DOHH2 (cell line): ENCODE results near the gene SOWAHA.

ENCODE experiments used
- H3F3A ChIP-seq: fragments of 200-600 bp; sonication (generic), shearing (Covaris generic); 2 replicates; pipeline ENCODE4 v1.6.0; 2016; ENCODE audit warnings: antibody characterized with exemption, mild to moderate bottlenecking; ENCODE audit not compliant: control insufficient read depth, insufficient read depth
- H3K27ac ChIP-seq: fragments of 200-600 bp; sonication (generic); 2 replicates; pipeline ENCODE4 v1.5.1; 2014; ENCODE audit warnings: low read depth, mild to moderate bottlenecking, low read length, moderate library complexity
- H3K27me3 ChIP-seq: fragments of 200-600 bp; sonication (generic); 2 replicates; pipeline ENCODE4 v1.6.1; 2014; ENCODE audit warnings: mild to moderate bottlenecking, low read length, mixed read lengths; ENCODE audit not compliant: control insufficient read depth
- H3K36me3 ChIP-seq: fragments of 200-600 bp; sonication (generic); 2 replicates; pipeline ENCODE4 v1.6.1; 2014; ENCODE audit warnings: mild to moderate bottlenecking, low read length, moderate library complexity, mixed read lengths; ENCODE audit not compliant: control insufficient read depth
- H3K4me1 ChIP-seq: fragments of 200-600 bp; sonication (generic); 2 replicates; pipeline ENCODE4 v1.6.1; 2014; ENCODE audit warnings: mild to moderate bottlenecking, low read length, mixed read lengths; ENCODE audit not compliant: control insufficient read depth
- H3K4me2 ChIP-seq: fragments of 200-600 bp; sonication (generic); 2 replicates; pipeline ENCODE4 v1.6.0; 2014; ENCODE audit warnings: mild to moderate bottlenecking, low read length, moderate library complexity
- H3K4me3 ChIP-seq: fragments of 200-600 bp; sonication (generic); 2 replicates; pipeline ENCODE4 v1.5.1; 2014; ENCODE audit warnings: mild to moderate bottlenecking, low read length, mixed read lengths
- H3K79me2 ChIP-seq: fragments of 200-600 bp; sonication (generic); 2 replicates; pipeline ENCODE4 v1.6.1; 2014; ENCODE audit warnings: mild to moderate bottlenecking, low read length, mixed read lengths; ENCODE audit not compliant: control insufficient read depth
- H3K9me2 ChIP-seq: fragments of 200-600 bp; sonication (generic); replicated peaks from 2 replicates; pipeline ENCODE4 v1.6.1; 2014; ENCODE audit warnings: mild to moderate bottlenecking, low read length, mixed read lengths; ENCODE audit not compliant: control insufficient read depth
- H3K9me3 ChIP-seq: fragments of 200-600 bp; sonication (generic); 2 replicates; pipeline ENCODE4 v1.6.1; 2014; ENCODE audit warnings: antibody characterized with exemption, low read length, mixed read lengths; ENCODE audit not compliant: control insufficient read depth, insufficient read depth
- H4K20me1 ChIP-seq: fragments of 200-600 bp; sonication (generic); 2 replicates; pipeline ENCODE4 v1.6.0; 2014; ENCODE audit warnings: low read depth, mild to moderate bottlenecking, antibody characterized with exemption, low read length, moderate library complexity; ENCODE audit not compliant: control insufficient read depth, insufficient read depth
- CTCF ChIP-seq: fragments of 200-600 bp; sonication (generic); IDR thresholded peaks from one replicate; pipeline ENCODE4 v1.5.1; 2014; ENCODE audit warnings: antibody characterized with exemption, mild to moderate bottlenecking, low read depth, low read length; ENCODE audit not compliant: poor library complexity, severe bottlenecking
- EZH2phosphoT487 ChIP-seq: fragments of 200-600 bp; sonication (generic); IDR thresholded peaks from 2 replicates; pipeline ENCODE4 v1.6.1; 2017; ENCODE audit warnings: borderline replicate concordance, mild to moderate bottlenecking, antibody characterized with exemption, low read length, moderate library complexity, mixed read lengths

SOWAHA gene

DNA sequence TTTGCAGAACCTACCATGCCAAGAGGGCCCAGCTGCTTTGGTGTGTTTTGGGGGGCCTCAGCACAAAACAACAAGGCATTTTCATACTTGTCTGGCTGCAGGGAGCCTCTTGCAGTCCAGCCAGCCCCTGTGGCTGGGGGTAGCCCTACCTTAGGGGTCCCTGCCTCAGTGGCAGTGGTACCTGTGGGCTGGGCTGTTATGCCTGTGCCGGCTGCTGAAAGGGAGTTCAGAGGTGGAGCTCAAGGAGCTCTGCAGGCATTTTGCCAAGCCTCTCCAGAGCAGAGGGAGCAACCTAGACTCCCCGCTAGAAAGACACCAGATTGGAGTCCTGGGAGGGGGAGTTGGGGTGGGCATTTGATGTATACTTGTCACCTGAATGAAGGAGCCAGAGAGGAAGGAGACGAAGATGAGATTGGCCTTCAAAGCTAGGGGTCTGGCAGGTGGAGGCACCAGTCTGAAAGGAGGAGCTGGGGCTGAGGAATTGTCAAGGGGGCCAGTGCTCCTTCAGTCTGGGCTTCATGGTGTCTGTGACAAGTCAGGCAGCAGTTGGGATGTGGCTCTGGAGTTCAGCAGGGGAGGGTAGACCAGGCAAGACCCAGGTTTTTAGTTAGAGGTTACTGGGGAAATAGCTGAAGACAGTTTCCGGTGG lies 15.9 kb downstream of the SOWAHA start:
- no peak overlapping the region for H3K4me2 ChIP-seq
- H3K4me1 ChIP-seq = peaks cover 4% of the 10 kb centered on the region
- TF ChIP-seq CTCF = no peak
- TF ChIP-seq EZH2phosphoT487 = no peak
- H3K27ac ChIP-seq = no peak overlapping the region
- H3K27me3 ChIP-seq = peaks cover 71% of the 10 kb centered on the region
- no peaks in the 10 kb centered on the region for H3K9me2 ChIP-seq
- no peaks in the 10 kb centered on the region for H3F3A ChIP-seq
- H3K36me3 ChIP-seq = no peaks in the 10 kb centered on the region
- H3K79me2 ChIP-seq = no peaks in the 10 kb centered on the region
- H3K9me3 ChIP-seq = no peaks in the 10 kb centered on the region
- H3K4me3 ChIP-seq = no peak overlapping the region
- H4K20me1 ChIP-seq = no peaks in the 10 kb centered on the region

- TF ChIP-seq CTCF (peak; percentile 77), EZH2phosphoT487 (no peak)
- no peak overlapping the region for H3K27ac ChIP-seq
- no peaks in the 10 kb centered on the region for H3K36me3 ChIP-seq
Observed at GRCh38 chr5:132829742-132830435, 16.8 kb downstream of the SOWAHA start.

GRCh38 chr5:132830436-132831094 lies 17.5 kb downstream of the SOWAHA start, which contains the start of gene SHROOM1:
Gene SHROOM1, minus strand, starts transcription at chr5:132830647. Its CDS starts 4,507 bp downstream, at chr5:132826140.
- Histone ChIP-seq H3K9me2 (no peaks in the 10 kb centered on the region), H3F3A (no peaks in the 10 kb centered on the region), H3K9me3 (no peaks in the 10 kb centered on the region), H3K36me3 (no peaks in the 10 kb centered on the region), H3K27me3 (peaks cover 56% of the 10 kb centered on the region), H3K4me1 (peaks cover 4% of the 10 kb centered on the region), H3K27ac (no peak within 1 kb of the TSS), H3K79me2 (no peaks in the 10 kb centered on the region), H4K20me1 (no peaks in the 10 kb centered on the region), H3K4me3 (peak within 1 kb of the TSS; percentile 78), H3K4me2 (peak within 1 kb of the TSS; percentile 83)
- no peak for TF ChIP-seq CTCF
- TF ChIP-seq EZH2phosphoT487 = no peak

More at GRCh38 chr5:132829742-132830435, 16.8 kb downstream of the SOWAHA start:
- Histone ChIP-seq H3K4me3 (peak overlapping the region; percentile 78), H3K79me2 (no peaks in the 10 kb centered on the region), H4K20me1 (no peaks in the 10 kb centered on the region), H3K9me3 (no peaks in the 10 kb centered on the region), H3K4me2 (peak overlapping the region; percentile 83), H3K27me3 (peaks cover 63% of the 10 kb centered on the region), H3K9me2 (no peaks in the 10 kb centered on the region), H3K4me1 (peaks cover 4% of the 10 kb centered on the region), H3F3A (no peaks in the 10 kb centered on the region)
